ENCODE measurements around the gene CAPG.
A peak's percentile ranks its signal among the peaks of the same experiment; 100 is the strongest.
"Not testable (repeated sequence)": the region's sequence is repeated elsewhere in the genome, so short reads cannot be mapped to it uniquely, and the experiment has no call there.

The CAPG gene

DNA sequence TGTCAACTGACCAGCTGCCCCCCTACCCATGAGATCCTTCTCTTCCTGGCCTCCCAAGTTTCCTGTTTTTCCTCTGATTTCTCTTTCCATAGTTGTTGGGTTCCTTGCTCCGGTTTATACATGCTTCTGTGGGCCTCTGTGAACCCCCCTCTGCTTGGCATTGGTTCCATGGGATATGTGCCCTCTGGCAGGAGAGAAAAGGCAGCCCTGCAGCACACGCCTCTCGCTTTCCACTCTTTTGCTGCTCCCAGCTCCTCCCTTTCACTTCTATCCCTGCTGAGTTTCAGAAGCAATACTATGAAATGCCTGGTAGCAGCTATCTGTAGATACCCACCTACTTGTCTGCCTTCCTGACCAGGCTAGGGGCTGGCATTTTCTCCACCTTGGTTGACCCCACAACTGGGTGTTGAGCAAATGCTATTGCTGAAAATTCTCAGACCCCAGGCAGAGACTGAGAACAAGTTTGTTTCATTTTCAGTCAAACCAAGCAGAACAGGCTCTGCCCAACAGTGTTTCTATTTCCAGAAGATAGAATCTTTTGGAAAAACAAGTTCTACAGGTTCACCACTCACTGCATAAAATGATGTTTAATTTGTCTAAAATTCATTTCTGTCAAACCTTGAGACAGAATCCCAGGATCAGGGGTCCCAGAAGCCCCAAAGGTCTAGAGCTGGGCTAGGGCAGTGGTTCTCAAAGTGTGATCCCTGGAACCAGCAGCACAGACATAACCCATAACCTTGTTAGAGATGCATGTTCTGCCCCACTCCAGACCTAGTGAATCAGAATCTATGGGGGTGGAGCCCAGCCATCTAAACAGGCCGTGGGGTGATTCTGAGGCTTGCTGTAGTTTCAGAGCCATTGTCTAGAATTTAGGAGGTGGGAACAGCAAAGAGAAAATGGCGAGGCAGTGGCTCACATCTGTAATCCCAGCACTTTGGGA is 13.4 kb downstream of the CAPG start:
- DNase-seq: no peak

DNA sequence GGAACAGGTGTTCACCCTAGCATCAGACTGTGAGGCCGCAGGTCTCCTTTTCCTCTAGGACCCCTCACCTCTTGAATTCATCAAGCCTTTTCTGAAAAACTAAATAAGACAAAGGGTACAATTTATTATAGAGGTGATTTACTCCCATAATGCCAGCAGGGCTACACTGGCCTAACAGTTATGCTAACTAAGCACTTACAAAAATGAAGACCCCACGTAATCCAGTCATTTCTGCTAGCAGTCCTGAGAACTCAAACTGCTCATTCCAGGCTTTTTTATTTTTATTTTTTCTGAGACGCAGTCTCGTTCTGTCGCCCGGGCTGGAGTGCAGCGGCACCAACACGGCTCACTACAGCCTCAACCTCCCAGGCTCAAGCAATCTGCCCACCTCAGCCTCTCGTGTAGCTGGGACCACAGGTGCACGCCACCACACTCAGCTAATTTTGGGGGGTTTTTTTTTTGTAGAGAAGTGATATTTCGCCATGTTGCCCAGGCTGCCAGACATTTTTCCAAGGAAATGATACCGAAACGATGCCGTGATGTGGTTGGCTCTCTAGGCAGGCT is 14.2 kb downstream of the CAPG start:
- no peak for DNase-seq

DNA sequence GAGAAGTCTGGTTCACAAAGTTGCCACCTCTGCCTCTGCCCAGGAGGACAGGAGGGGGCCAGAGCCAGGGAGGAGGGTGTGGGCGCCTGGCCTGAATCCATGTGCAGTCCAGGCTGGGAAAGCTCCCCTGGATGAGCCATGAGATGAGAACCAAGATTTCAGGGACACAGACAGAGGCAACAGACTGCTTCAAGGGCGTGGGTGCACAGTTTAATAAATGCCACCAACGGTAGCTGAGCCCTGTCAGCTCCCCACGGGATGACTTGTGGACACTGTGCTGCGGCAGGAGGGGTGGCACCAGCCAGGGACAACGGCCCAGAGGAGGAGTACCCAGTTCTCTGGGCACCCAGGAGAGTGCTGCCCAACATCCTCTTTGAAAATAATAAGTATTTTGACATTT is 15.2 kb downstream of the CAPG start:
- no peak for DNase-seq

DNA sequence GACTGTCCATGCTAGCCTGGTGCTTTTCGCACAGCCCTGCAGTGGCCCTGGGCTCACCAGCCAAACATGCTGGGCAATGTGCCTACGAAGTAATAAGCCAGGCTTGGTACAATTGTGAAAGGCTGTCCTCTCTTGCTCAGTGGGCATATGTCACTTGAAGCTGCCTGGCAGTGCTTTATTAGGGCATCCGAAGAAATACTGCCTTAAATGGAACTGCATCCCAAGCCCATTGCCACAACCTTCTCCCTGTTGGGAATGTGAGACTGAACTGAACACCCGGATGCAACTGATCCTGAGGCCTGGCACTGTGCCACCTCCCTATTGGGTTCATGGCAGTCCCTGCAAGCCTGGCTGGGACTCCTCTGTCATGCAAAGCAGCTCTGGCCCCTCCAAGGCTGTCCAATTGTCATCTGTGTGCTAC is 15.9 kb downstream of the CAPG start:
- DNase-seq: no peak

DNA sequence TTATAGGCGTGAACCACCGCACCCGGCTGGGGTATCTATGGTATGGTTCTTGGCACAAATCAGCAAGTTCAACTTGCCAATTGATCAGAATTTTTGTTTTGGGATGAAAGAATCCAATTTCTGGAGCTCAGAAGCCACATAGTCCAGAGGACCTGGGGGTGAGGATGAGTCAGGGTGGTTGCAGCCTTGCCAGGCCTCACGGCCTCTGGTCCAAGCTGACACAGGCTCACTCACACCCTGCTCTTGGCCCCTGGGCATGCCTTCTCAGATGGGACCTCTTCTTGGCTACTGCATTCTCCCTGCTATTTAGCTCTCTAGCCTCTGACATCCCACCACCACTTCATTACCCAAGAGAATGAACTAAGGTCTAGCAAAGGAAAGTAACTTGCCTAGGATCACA is 16.3 kb downstream of the CAPG start:
- DNase-seq: no peak

DNA sequence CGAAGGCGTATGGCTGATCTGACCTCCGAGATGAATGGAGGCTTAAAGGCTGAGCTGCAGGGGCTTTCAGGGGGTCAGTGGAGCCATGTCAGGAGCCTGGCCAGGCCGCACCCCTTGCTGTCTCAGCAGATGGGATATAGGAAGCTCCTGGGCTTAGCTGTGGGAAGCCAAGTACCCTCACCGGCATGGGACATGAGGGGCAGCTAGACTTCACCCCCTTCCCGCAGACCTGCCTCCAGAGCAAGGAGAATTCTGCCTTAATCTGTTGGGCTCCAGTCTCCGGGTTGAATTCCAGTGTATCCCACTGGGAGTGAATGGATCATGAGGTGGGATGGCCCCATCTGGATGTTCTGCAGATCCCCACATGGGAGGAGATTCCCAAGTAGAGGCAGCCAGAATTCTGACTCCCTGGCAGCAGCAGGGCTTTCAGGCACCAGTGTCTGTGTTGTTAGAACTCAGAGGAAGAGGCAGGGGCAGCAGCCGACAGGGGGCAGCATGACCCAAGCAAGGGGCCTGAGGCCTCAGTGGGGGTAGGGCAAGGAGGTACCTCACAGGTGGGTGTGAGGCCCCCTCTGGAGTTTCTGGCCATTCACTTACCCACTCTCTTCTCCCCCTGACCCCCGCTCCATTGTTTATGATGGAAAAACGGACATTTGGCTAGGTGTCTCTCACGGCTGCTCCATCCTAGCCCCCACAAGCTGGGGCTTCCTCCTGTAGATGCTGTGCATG is 19.1 kb downstream of the CAPG start:
- DNase-seq: peak; percentile 87

DNA sequence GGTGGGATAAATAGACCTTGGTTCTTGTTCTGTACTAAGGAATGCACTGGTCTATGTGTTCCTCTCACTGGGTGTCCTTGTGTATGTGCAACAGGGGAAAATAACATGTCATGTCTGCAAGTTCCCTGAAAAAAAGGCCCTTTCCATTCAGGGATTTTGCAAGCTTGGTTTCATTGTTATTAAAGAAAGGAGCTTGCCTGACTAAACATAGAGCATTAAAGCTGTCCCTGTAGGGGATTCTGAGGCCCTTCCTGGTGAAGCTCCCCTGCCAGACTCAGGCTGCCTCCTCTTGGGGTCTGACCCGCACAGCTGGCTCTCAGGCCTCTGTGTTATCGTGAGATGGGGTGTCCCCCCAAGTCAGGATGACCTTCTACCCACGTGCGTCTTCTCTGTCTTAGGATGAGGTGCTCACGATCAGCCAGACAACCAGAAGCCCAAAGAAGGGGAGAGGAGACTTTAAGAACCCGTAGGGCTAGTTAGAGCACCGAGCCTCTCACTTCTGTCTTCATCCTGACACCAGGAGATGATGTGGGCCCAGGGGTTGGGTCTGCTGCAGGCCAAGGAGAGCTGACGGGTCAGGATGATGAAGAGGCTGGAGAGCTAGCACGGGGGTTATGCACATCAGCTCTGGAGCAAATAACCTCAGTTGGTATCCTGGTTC is 21.2 kb downstream of the CAPG start:
- DNase-seq: no peak

DNA sequence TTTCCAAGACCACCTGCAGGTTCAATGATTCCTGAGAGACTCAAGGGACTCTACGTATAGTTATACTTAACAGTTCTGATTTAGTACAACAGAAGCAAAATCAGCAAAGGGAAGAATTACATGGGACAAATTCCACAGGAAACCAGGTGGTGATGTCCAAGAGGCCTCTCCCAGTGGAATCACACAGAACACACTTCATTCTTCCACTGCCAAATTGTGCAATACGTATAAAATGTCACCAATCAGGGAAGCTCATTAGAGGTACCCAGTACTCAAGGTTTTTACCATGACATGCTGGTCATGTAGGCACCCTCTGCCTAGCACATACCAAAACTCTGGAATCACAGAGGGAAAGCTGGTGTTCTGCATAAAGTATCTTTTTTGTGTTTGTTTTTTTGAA is 22.4 kb downstream of the CAPG start:
- DNase-seq: no peak

DNA sequence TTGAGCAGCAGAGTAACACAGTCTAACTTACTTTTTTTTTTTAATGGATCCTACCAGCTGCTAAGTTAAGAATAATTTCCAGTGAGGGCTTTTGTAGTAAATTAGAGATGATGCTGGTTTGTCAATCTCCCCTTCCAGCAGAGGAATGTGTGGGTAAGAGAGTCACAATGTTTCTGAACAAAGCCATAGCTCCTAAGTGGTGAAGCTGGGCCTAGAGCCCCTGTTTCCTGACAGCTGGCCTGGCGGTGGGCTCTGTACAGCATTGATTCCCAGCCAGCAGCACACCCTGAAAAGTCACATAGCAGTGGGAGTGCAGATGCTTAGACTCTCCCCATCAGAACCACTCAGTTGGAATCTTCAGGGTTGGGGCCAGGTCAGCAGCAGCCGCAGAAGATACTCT is 24.4 kb downstream of the CAPG start:
- no peak for DNase-seq

DNA sequence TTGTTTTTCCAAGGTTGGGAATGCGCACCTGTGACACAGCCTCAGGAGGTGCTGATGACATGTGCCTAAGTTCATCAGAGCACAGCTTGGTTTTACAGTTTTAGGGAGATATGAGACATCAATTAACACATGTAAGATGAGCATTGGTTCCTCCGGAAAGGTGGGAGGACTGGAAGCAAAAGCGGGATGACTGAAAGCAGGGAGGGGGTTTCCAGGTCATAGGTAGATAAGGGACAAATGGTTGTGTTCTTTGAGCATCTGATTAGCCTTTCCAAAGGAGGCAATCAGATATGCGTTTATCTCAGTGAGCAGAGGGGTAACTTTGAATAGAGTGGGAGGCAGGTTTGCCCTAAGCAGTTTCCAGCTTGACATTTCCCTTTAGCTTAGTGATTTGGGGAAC is 26.3 kb downstream of the CAPG start:
- no peak for DNase-seq

DNA sequence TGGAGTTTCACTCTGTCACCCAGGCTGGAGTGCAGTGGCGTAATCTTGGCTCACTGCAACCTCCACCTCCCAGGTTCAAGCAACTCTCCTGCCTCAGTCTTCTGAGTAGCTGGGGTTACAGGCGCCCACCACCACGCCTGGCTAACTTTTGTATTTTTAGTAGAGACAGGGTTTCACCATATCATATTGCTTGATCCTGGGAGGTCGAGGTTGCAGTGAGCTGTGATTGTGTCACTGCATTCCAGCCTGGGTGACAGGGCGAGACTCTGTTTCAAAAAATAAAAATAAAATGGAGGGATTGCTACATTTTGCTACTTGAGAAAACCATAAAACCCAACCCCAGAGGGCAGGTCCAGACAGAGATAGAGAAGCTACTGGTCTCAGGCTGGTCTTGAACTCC is 27.0 kb downstream of the CAPG start:
- DNase-seq: not testable (repeated sequence)

DNA sequence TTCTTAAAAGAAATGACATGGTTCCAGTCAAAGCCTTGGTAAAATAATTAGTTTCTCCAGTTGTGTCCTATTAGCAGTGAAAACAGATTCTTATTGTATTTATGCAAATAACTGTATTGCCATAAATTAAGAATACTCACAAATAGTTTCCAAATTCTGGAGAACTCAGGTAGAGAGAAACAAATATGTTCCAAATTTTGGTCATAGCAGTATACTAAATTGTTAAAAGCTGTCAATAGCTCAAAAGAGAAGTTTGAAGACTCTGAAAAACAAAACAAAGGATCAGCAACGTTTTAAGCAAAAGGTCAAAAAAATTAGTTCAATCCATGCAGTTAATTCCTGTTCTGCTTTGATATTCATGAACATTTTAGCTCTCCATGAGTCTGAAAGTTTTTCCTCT is 30.1 kb downstream of the CAPG start:
- DNase-seq: no peak

DNA sequence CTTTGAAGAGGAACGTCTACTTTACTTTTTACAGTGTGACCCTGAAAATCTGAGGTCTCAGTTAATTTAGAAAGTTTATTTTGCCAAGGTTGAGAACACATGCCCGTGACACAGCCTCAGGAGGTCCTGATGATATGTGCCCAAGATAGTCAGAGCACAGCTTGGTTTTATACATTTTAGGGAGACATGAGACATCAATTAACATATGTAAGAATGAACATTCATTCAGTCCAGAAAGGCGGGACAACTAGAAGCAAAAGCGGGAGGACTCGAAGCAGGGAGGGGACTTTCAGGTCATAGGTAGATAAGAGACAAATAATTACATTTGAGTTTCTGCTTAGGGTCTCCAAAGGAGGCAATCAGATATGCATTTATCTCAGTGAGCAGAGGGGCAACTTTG is 31.9 kb downstream of the CAPG start:
- no peak for DNase-seq

DNA sequence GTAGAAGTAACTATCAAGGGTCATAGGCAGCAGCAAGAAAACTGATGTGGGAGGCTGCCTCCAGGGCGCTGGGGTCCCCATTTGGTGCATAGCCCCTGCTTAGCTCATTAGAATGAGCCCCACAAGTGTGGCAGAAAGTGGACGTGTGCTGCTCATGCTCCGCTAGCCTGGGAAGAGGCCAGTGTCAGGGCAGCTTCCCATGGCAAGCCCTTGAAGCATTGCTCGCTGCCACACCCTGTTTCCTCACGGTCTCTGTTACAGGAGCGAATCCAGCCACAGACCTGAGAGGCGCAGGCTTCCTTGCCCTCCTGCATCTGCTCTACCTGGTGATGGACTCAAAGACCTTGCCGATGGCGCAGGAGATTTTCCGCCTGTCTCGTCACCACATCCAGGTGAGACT is 33.1 kb downstream of the CAPG start:
- DNase-seq: no peak

DNA sequence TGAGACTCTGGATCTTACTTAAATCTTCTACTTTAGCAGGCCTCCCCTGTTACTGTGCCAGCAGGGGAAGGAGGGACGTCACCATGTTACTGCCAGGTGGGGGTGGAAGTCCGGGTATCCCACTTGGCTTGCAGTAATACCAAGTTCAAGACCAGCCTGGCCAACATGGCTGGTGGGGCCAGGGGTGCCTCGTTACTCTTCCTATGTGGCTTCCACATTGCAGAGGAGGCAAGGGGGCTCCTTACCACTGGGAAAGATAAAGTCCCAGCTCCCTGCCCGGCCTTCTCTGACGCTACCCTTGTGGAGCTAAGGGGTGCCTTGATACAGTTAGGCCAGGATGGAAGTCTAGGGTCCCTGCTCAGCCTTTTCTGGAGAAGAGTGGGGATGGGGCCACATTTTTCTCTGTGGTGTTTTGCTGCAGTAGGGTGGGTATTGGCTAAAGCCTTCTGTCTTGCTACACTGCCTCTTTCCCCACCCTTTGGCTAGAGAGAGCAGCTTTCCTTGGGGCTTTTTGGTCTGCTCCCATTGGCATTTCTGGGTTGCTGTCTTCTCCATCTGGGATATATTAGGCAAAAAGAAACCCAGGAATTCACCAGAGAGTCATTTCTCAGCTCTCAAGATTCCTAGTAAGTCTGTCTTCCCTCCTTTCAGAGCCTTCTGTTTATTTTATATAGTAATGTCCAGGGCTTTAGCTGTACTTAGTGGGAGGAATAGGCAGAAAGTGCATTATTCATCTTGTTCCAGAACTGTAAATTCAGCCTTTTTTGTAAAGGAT is 33.7 kb downstream of the CAPG start:
- DNase-seq: no peak

DNA sequence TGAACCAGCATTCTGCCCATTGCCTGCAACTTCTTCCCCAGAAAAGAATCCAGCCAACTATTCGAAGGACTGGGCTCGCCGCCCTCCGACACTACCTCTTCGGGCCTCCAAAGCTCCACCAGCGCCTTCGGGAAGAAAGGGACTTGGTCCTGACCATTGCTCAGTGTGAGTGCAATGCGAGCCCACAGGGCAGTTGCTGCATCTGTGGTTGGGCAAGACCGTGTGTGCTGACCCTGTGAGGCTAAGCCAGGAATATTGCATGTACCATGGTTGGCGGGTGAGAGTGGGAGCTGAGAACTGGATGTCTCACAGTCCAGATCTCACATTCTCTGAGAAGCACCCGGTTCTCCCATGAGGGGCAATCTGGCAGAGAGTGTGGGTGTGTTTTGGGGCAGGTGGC is 39.1 kb downstream of the CAPG start:
- no peak for DNase-seq

DNA sequence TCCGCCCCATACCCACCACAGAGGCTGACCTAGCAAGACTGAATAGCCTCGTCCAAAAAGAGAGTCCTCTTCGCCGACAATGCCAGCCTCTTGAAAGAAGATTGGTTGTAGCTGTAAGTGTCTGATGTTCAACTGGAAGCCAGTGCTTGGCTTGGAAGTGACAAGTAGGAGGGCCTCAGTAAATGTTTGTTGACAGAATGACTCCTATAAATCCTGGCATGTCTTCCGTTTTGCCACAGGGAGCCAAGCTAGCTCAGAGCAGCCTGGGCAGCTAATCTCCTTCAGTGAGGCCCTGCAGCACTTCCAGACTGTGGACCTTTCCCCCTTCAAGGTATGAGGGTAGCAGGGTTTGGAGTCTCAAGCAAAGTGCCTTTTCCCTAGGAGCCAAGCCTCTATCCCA is 40.7 kb downstream of the CAPG start:
- no peak for DNase-seq

DNA sequence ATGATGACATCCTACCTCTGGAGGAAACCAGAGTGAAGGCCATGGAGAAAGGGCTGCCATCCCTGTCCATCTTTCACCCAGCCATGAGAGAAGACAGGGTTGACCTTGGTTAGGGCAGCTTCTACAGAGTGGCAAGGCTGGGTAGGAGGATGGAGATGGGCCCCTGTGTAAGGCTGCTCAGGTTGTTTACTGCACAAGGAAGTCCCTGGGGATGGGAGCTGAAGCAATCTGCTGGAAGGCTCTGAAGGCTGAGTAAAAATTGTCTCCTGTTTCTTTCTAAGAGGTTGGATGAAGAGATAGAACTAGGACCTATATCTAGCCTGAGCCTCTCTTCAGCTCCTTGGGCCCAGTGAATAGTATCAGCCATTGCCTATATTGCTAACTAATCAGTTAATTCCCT is 41.2 kb downstream of the CAPG start:
- no peak for DNase-seq

DNA sequence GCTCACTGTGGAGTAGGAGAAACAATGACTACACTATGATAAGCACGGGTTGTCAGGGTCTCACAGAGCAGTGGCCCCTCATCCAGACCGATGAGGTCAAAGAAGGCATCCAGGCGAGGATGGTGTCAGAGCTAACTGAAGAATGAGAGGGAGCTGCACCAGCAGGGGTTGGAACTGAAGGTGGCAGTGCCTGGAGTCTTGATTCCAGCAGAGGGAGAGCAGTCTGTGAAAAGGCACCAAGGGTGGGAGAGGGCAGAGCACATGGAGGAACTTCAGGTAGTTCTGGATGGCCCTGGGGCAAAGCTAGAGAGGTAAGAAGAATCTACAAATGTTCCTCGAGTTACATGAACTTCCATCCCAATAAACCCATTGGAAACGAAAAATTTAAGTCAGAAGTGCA is 43.0 kb downstream of the CAPG start:
- no peak for DNase-seq

DNA sequence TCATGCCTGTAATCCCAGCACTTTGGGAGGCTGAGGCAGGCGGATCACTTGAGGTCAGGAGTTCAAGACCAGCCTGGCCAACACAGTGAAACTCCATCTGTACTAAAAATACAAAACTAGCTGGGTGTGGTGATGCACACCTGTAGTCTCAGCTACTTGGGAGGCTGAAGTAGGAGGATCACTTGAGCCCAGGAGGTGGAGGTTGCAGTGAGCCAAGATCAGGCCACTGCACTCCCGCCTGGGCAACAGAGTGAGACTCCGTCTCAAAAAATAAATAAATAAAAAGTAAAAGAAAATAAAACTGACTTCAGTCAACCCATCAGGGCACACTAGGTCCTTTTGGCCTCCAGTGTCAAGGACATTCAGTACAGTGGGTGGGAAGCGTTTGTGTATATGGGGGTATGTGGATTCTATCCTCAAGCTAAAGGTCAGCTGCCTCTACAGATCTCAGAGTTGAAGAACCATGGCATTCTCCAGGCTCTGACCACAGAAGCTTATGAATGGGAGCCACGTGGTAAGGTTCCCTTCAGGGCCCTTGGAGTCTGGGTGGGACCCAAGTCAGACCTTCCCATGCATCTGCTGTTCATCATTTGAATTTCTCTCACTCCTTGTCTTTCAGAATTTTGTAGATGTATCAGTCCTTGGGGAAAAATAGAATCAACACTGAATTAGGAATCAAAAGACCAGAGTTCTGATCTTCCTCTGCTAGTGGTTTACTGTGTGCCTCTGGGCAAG is 47.3 kb downstream of the CAPG start:
- DNase-seq: not testable (repeated sequence)

DNA sequence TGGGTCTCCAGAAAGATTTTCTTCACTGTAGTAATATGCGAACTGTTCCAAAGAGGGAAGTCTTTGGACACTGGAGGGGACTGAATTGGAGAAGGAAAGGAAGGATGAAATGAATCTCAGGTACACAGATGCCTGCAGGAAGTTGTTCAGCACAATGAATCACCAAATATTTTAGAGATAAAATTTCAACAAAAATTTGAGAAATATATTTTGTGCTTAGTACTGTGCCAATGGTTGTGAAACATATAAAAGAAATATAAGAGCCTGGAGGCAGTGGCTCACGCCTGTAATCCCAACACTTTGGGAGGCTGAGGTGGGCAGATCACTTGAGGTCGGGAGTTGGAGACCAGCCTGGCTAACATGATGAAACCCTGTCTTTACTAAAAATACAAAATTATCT is 52.4 kb downstream of the CAPG start:
- no peak for DNase-seq

DNA sequence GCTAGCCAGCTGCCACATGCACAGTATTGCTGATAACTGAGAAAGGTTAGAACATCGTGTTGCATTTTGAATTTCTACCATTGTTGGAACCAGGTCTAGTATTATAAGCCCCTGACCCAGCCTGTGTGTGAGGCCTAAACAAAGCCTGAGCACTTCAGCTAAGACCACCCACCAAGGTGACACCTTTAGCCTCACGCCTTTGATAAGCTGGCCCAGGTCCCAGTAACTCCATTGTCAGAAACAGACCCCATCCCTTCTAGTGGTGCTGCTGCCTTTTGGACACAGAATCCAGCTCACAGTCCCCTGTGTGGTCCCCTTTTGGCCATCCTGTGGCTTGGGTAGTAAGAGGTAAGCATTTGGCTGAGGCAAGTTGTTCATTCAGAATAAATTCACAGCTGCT is 54.0 kb downstream of the CAPG start:
- DNase-seq: no peak
